Stimulated activated CD4-positive, alpha-beta T cell treated with anti-CD3 and anti-CD28 coated beads, Interleukin-2, amount 100 ng/mL, for 24 hours (primary cell): ENCODE data around the gene GSTA5.
"Not testable (repeated sequence)": the region's sequence is repeated elsewhere in the genome, so short reads cannot be mapped to it uniquely, and the experiment has no call there.

ENCODE experiments used
- DNase-seq, 2 donors: peaks; one replicate each; pipeline ENCODE4 v3.0.0-alpha.2; 2020

The GSTA5 gene

DNA sequence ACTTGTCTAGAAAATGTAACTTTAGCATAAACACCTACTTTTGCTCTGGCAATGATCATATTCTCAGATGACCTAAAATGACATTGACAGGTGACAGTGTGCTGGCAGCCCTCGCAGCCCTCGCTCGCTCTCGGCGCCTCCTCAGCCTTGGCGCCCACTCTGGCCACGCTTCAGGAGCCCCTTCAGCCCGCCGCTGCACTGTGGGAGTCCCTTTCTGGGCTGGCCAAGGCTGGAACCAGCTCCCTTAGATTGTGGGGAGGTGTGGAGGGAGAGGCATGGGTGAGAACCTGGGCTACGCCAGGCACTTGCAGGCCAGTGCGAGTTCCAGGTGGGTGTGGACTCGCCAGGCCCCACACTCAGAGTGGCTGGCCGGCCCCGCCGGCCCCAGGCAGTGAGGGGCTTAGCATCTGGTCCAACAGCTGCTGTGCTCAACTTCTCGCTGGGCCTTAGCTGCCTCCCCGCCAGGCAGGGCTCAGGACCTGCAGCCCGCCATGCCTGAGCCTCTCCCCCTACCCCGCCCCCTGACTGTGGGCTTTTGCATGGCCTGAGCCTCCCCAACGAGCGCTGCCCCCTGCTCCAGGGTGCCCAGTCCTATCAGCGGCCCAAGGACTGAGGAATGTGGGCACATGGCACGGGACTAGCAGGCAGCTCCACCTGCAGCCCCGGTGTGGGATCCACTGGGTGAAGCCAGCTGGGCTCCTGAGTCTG is 54.2 kb downstream of the GSTA5 start:
- no peak for DNase-seq

GRCh38 chr6:52782696-52783274 is 57.8 kb downstream of the GSTA5 start:
- not testable (repeated sequence) for DNase-seq

GRCh38 chr6:52782209-52782608 is 58.4 kb downstream of the GSTA5 start:
- DNase-seq, result not testable (repeated sequence)
